Measurements from ENCODE around the gene PLCB3. TPM values are rescaled to one million over a fixed set of nuclear protein-coding genes. Genes with fewer than 3 reads are reported as not detected.

The PLCB3 gene
- total and polyA plus RNA-seq, 5 donors from 2014 or later: 0.10 to 3.6 (median 0.31) TPM

Other genes with a start within 250 kb of the PLCB3 start
- not detected for gene FLRT1, start 215.6 kb upstream of the PLCB3 start, total RNA-seq
- under 1 TPM in 1 of 4 donors, not detected in 3; 0.21 TPM for gene FLRT1, start 215.6 kb upstream of the PLCB3 start, polyA plus RNA-seq
- gene MACROD1, start 85.4 kb upstream of the PLCB3 start, total RNA-seq: 5.6 TPM
- gene MACROD1, start 85.4 kb upstream of the PLCB3 start, polyA plus RNA-seq: 10 to 100 TPM in 1 of 4 donors, 1 to 10 TPM in 3; 5.3 to 12.7 (median 7.0) TPM
- 57.8 TPM for gene STIP1, start 65.4 kb upstream of the PLCB3 start, total RNA-seq
- gene STIP1, start 65.4 kb upstream of the PLCB3 start, polyA plus RNA-seq: 10 to 100 TPM; 62.8 to 72.3 (median 64.8) TPM
- 156 TPM for gene FERMT3, start 44.8 kb upstream of the PLCB3 start, total RNA-seq
- gene FERMT3, start 44.8 kb upstream of the PLCB3 start, polyA plus RNA-seq: 100 to 1,000 TPM; 151 to 183 (median 175) TPM
- 14.6 TPM for gene TRPT1, start 25.3 kb upstream of the PLCB3 start, total RNA-seq
- gene TRPT1, start 25.3 kb upstream of the PLCB3 start, polyA plus RNA-seq: 10 to 100 TPM; 33.2 to 37.0 (median 35.3) TPM
- gene NUDT22, start 25.3 kb upstream of the PLCB3 start, total RNA-seq: 43.1 TPM
- 10 to 100 TPM; 35.8 to 46.9 (median 40.7) TPM for gene NUDT22, start 25.3 kb upstream of the PLCB3 start, polyA plus RNA-seq
- gene DNAJC4, start 21.0 kb upstream of the PLCB3 start, total RNA-seq: 41.9 TPM
- gene DNAJC4, start 21.0 kb upstream of the PLCB3 start, polyA plus RNA-seq: 10 to 100 TPM; 18.1 to 22.8 (median 20.4) TPM
- 19.6 TPM for gene VEGFB, start 16.9 kb upstream of the PLCB3 start, total RNA-seq
- 1 to 10 TPM; 6.5 to 8.6 (median 8.0) TPM for gene VEGFB, start 16.9 kb upstream of the PLCB3 start, polyA plus RNA-seq
- 21.1 TPM for gene FKBP2, start 10.4 kb upstream of the PLCB3 start, total RNA-seq
- gene FKBP2, start 10.4 kb upstream of the PLCB3 start, polyA plus RNA-seq: 10 to 100 TPM; 36.8 to 47.8 (median 43.2) TPM
- 22.4 TPM for gene PPP1R14B, start 4.6 kb upstream of the PLCB3 start, total RNA-seq
- gene PPP1R14B, start 4.6 kb upstream of the PLCB3 start, polyA plus RNA-seq: 10 to 100 TPM; 23.0 to 37.6 (median 29.4) TPM
- 25.7 TPM for gene BAD, start 33.1 kb downstream of the PLCB3 start, total RNA-seq
- 10 to 100 TPM; 39.9 to 50.4 (median 46.3) TPM for gene BAD, start 33.1 kb downstream of the PLCB3 start, polyA plus RNA-seq
- 26.0 TPM for gene GPR137, start 34.3 kb downstream of the PLCB3 start, total RNA-seq
- 1 to 10 TPM; 4.1 to 8.1 (median 5.8) TPM for gene GPR137, start 34.3 kb downstream of the PLCB3 start, polyA plus RNA-seq
- gene KCNK4, start 39.8 kb downstream of the PLCB3 start, total RNA-seq: not detected
- not detected for gene KCNK4, start 39.8 kb downstream of the PLCB3 start, polyA plus RNA-seq
- not detected for gene CATSPERZ, start 48.8 kb downstream of the PLCB3 start, total RNA-seq
- gene CATSPERZ, start 48.8 kb downstream of the PLCB3 start, polyA plus RNA-seq: not detected
- gene ESRRA, start 54.0 kb downstream of the PLCB3 start, total RNA-seq: 28.6 TPM
- 1 to 10 TPM; 6.0 to 7.4 (median 6.4) TPM for gene ESRRA, start 54.0 kb downstream of the PLCB3 start, polyA plus RNA-seq
- 95.6 TPM for gene TRMT112, start 66.0 kb downstream of the PLCB3 start, total RNA-seq
- gene TRMT112, start 66.0 kb downstream of the PLCB3 start, polyA plus RNA-seq: 100 to 1,000 TPM; 418 to 512 (median 480) TPM
- gene PRDX5, start 66.6 kb downstream of the PLCB3 start, total RNA-seq: 40.1 TPM
- 100 to 1,000 TPM; 170 to 217 (median 187) TPM for gene PRDX5, start 66.6 kb downstream of the PLCB3 start, polyA plus RNA-seq
- gene CCDC88B, start 88.7 kb downstream of the PLCB3 start, total RNA-seq: 144 TPM
- gene CCDC88B, start 88.7 kb downstream of the PLCB3 start, polyA plus RNA-seq: 10 to 100 TPM in 2 of 4 donors, 1 to 10 TPM in 2; 7.4 to 11.7 (median 9.7) TPM
- gene RPS6KA4, start 107.6 kb downstream of the PLCB3 start, total RNA-seq: 32.7 TPM
- 10 to 100 TPM in 2 of 4 donors, 1 to 10 TPM in 2; 6.3 to 14.6 (median 11.1) TPM for gene RPS6KA4, start 107.6 kb downstream of the PLCB3 start, polyA plus RNA-seq